ENCODE results near the gene BANK1.

- TF ChIP-seq MTA3 (IDR thresholded peaks at IDR 0.05; ENCODE audit: borderline replicate concordance, low read length) (no peak), CTCF (IDR thresholded peaks at IDR 0.05 in 2 of 3, conservative IDR thresholded peaks at IDR 0.05 in 1 of 3; ENCODE audit: control insufficient read depth in 2 of 3, extremely low read depth in 1 of 3, insufficient read depth in 1 of 3, low read depth in 3 of 3, low read length in 3 of 3) (no peak), POLR2A (IDR thresholded peaks at IDR 0.05; ENCODE audit: low read depth, low read length) (no peak), CHD4 (IDR thresholded peaks at IDR 0.05) (no peak)
These were observed 5.0 kb upstream of the BANK1 start for GRCh38 chr4:101785486-101785885.

All from GM12878 (cell line).